Liver (tissue), 9 donors: Measurements from ENCODE around the gene TBX2. TPM values are rescaled to one million over a fixed set of nuclear protein-coding genes. Genes with fewer than 3 reads are reported as not detected.
A peak's percentile ranks its signal among the peaks of the same experiment; 100 is the strongest.

Experiments used
- DNase-seq: peaks from one replicate; pipeline ENCODE4 v3.0.0-alpha.2; 2017; ENCODE audit warnings: low spot score
- H3K27ac ChIP-seq, 2 donors: one replicate each; pipeline ENCODE4 v1.7.0; 2013; ENCODE audit warnings: inconsistent platforms in 2 of 2, low read length in 2 of 2, control low read depth in 1 of 2, low read depth in 1 of 2, mild to moderate bottlenecking in 1 of 2
- H3K27me3 ChIP-seq, 4 donors: one replicate each; pipeline versions ENCODE4 v1.6.1 to v1.7.0; 2013; ENCODE audit warnings: low read length in 3 of 4, inconsistent platforms in 1 of 4, mild to moderate bottlenecking in 1 of 4, moderate library complexity in 1 of 4; ENCODE audit not compliant: control insufficient read depth in 4 of 4, insufficient read depth in 4 of 4
- H3K36me3 ChIP-seq, 4 donors: one replicate each; pipeline versions ENCODE4 v1.6.1 to v1.7.0; 2013; ENCODE audit warnings: low read length in 3 of 4, mild to moderate bottlenecking in 3 of 4, low read depth in 1 of 4, moderate library complexity in 1 of 4; ENCODE audit not compliant: control insufficient read depth in 4 of 4, insufficient read depth in 3 of 4
- H3K4me1 ChIP-seq, 4 donors: one replicate each; pipeline versions ENCODE4 v1.6.1 to v1.7.0; 2013; ENCODE audit warnings: low read length in 3 of 4, mild to moderate bottlenecking in 3 of 4, moderate library complexity in 1 of 4; ENCODE audit not compliant: control insufficient read depth in 4 of 4, insufficient read depth in 4 of 4
- H3K4me3 ChIP-seq, 3 donors: one replicate each; pipeline versions ENCODE4 v1.6.1 to v1.7.0; 2013; ENCODE audit warnings: low read length in 3 of 3, control low read depth in 1 of 3, low read depth in 1 of 3, mild to moderate bottlenecking in 1 of 3
- H3K9ac ChIP-seq, 2 donors: one replicate each; pipeline ENCODE4 v1.7.0; 2013; ENCODE audit warnings: low read length in 2 of 2, mild to moderate bottlenecking in 2 of 2, moderate library complexity in 2 of 2, control low read depth in 1 of 2, low read depth in 1 of 2
- H3K9me3 ChIP-seq, 4 donors: one replicate each; pipeline versions ENCODE4 v1.6.1 to v1.7.0; 2013; ENCODE audit warnings: low read length in 3 of 4; ENCODE audit not compliant: control insufficient read depth in 4 of 4
- FOXA1 ChIP-seq: IDR thresholded peaks from 2 replicates; pipeline ENCODE4 v1.6.1; 2016; ENCODE audit warnings: antibody characterized with exemption
- FOXA2 ChIP-seq: IDR thresholded peaks from 2 replicates; pipeline ENCODE4 v1.6.1; 2016; ENCODE audit warnings: antibody characterized with exemption
- HNF4G ChIP-seq: IDR thresholded peaks from 2 replicates; pipeline ENCODE4 v1.6.1; 2016; ENCODE audit warnings: antibody characterized with exemption
- JUND ChIP-seq, 2 donors: IDR thresholded peaks; 2 replicates each; pipeline ENCODE4 v1.6.1; 2016; ENCODE audit warnings: antibody characterized with exemption in 2 of 2
- RAD21 ChIP-seq, 2 donors: IDR thresholded peaks; 2 replicates each; pipeline ENCODE4 v1.6.1; 2016; ENCODE audit warnings: antibody characterized with exemption in 2 of 2, mild to moderate bottlenecking in 2 of 2
- SP1 ChIP-seq: IDR thresholded peaks from 2 replicates; pipeline ENCODE4 v1.6.1; 2018; ENCODE audit warnings: antibody characterized with exemption, mild to moderate bottlenecking
- WGBS: extraction: QIAGEN DNeasy Blood & Tissue Kit; methylation state at CpG from one replicate; pipeline ENCODE4 v1.1.7; 2013; 5-methylcytosine and 5-hydroxymethylcytosine counted together
- polyA plus RNA-seq, 2 donors: library from polyadenylated mRNA; stranded (reverse) in 1 of 2; unstranded in 1 of 2; fragments of 200-250 nt in 1 of 2; fragments of >200 nt in 1 of 2; fragmentation: Nextera tagmentation in 1 of 2; extraction: Ambion mirVana in 1 of 2; gene quantifications; one replicate each; pipeline versions ENCODE4 v1.2.1 to v1.2.3, GENCODE V29; 2013 to 2015
- total RNA-seq, 2 donors: library from RNA; depleted of rRNA; stranded (reverse); fragments of >200 nt; gene quantifications; one replicate each; pipeline ENCODE4 v1.2.3, GENCODE V29; 2014
- TF ChIP-seq, protein P1 (sequence below): IDR thresholded peaks from 2 replicates; pipeline ENCODE4 v1.6.1; 2016; ENCODE audit warnings: antibody characterized with exemption
- TF ChIP-seq, protein P2 (sequence below): IDR thresholded peaks from 2 replicates; pipeline ENCODE4 v1.6.1; 2016; ENCODE audit warnings: antibody characterized with exemption
- TF ChIP-seq, protein P3 (sequence below): IDR thresholded peaks from 2 replicates; pipeline ENCODE4 v1.6.1; 2016; ENCODE audit warnings: antibody characterized with exemption, mild to moderate bottlenecking
- TF ChIP-seq, protein P4 (sequence below): fragments of 150-350 bp; IDR thresholded peaks from 2 replicates; pipeline ENCODE4 v1.5.1; 2017; ENCODE audit warnings: improper control_type of control experiment, low read depth, low read length; ENCODE audit not compliant: missing input control
- donor health status: healthy.
- donor health status: healthy.
- donor health status: healthy.
- donor health status: healthy.
- donor health status: healthy.

The TBX2 gene
- total and polyA plus RNA-seq, 4 donors: 0.85 to 3.1 (median 2.5) TPM

DNA sequence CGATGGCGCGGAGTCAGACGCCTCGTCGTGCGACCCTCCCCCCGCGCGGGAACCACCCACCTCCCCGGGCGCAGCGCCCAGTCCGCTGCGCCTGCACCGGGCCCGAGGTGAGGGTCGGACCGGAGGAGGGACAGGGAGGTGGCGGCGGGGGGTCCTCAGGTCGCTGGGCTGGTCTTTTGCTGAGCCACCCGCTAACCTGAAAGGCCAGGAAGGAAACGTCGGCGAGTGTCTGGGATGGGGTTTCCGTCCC is 4.9 kb downstream of the TBX2 start:
- H3K4me1 ChIP-seq: peaks cover 7 to 31% (median 15%) of the 10 kb centered on the region in 4 donors
- peak overlapping the region in 1 of 2 donors; percentile 20 for H3K27ac ChIP-seq
- no peak for DNase-seq
- no peaks in the 10 kb centered on the region for H3K36me3 ChIP-seq
- H3K4me3 ChIP-seq: peak overlapping the region in 1 of 3 donors; percentile 22
- no peaks in the 10 kb centered on the region for H3K9me3 ChIP-seq
- no peak overlapping the region for H3K9ac ChIP-seq
- peaks cover 12 to 16% (median 14%) of the 10 kb centered on the region in 4 donors for H3K27me3 ChIP-seq
- TF ChIP-seq, protein P1, sequence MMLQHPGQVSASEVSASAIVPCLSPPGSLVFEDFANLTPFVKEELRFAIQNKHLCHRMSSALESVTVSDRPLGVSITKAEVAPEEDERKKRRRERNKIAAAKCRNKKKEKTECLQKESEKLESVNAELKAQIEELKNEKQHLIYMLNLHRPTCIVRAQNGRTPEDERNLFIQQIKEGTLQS: no peak
- WGBS: 11% methylated on average over 27 of the region's 27 CpGs

DNA sequence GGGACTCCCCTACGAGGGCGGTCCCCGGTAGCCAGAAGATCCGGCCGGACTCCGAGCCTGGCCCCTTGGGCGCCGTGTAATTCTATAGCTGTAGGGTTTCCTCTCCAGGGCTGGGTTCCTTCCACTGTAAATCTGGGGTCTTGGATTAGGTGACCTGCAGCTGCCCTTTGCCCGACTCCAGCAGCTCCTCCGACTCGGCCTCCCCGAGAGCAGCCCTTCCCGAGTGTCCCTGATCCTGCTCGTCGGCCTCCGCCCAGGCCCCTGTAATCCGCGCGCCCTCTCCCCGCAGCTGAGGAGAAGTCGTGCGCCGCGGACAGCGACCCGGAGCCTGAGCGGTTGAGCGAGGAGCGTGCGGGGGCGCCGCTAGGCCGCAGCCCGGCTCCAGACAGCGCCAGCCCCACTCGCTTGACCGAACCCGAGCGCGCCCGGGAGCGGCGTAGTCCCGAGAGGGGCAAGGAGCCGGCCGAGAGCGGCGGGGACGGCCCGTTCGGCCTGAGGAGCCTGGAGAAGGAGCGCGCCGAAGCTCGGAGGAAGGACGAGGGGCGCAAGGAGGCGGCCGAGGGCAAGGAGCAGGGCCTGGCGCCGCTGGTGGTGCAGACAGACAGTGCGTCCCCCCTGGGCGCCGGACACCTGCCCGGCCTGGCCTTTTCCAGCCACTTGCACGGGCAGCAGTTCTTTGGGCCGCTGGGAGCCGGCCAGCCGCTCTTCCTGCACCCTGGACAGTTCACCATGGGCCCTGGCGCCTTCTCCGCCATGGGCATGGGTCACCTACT is 5.5 kb downstream of the TBX2 start:
- Histone ChIP-seq H3K36me3 (no peaks in the 10 kb centered on the region), H3K4me1 (peaks cover 10 to 34% (median 18%) of the 10 kb centered on the region in 4 donors), H3K9ac (no peak overlapping the region), H3K27ac (peak overlapping the region in 1 of 2 donors; percentile 41), H3K4me3 (peak overlapping the region in 1 of 3 donors; percentile 22), H3K27me3 (peaks cover 12 to 17% (median 15%) of the 10 kb centered on the region in 4 donors), H3K9me3 (no peaks in the 10 kb centered on the region)
- 36% methylated on average over 71 of the region's 71 CpGs for WGBS
- TF ChIP-seq FOXA1 (no peak), FOXA2 (no peak), JUND (IDR thresholded peaks at IDR 0.05) (no peak), SP1 (no peak), HNF4G (no peak), RAD21 (IDR thresholded peaks at IDR 0.05) (no peak)
- TF ChIP-seq, protein P2, sequence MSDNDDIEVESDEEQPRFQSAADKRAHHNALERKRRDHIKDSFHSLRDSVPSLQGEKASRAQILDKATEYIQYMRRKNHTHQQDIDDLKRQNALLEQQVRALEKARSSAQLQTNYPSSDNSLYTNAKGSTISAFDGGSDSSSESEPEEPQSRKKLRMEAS: no peak
- TF ChIP-seq, protein P3, sequence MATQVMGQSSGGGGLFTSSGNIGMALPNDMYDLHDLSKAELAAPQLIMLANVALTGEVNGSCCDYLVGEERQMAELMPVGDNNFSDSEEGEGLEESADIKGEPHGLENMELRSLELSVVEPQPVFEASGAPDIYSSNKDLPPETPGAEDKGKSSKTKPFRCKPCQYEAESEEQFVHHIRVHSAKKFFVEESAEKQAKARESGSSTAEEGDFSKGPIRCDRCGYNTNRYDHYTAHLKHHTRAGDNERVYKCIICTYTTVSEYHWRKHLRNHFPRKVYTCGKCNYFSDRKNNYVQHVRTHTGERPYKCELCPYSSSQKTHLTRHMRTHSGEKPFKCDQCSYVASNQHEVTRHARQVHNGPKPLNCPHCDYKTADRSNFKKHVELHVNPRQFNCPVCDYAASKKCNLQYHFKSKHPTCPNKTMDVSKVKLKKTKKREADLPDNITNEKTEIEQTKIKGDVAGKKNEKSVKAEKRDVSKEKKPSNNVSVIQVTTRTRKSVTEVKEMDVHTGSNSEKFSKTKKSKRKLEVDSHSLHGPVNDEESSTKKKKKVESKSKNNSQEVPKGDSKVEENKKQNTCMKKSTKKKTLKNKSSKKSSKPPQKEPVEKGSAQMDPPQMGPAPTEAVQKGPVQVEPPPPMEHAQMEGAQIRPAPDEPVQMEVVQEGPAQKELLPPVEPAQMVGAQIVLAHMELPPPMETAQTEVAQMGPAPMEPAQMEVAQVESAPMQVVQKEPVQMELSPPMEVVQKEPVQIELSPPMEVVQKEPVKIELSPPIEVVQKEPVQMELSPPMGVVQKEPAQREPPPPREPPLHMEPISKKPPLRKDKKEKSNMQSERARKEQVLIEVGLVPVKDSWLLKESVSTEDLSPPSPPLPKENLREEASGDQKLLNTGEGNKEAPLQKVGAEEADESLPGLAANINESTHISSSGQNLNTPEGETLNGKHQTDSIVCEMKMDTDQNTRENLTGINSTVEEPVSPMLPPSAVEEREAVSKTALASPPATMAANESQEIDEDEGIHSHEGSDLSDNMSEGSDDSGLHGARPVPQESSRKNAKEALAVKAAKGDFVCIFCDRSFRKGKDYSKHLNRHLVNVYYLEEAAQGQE: no peak
- TF ChIP-seq, protein P4, sequence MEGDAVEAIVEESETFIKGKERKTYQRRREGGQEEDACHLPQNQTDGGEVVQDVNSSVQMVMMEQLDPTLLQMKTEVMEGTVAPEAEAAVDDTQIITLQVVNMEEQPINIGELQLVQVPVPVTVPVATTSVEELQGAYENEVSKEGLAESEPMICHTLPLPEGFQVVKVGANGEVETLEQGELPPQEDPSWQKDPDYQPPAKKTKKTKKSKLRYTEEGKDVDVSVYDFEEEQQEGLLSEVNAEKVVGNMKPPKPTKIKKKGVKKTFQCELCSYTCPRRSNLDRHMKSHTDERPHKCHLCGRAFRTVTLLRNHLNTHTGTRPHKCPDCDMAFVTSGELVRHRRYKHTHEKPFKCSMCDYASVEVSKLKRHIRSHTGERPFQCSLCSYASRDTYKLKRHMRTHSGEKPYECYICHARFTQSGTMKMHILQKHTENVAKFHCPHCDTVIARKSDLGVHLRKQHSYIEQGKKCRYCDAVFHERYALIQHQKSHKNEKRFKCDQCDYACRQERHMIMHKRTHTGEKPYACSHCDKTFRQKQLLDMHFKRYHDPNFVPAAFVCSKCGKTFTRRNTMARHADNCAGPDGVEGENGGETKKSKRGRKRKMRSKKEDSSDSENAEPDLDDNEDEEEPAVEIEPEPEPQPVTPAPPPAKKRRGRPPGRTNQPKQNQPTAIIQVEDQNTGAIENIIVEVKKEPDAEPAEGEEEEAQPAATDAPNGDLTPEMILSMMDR: no peak
- DNase-seq: no peak
